ENCODE results near the gene CHRNA4.

GRCh38 chr20:63396300-63396699, 35.2 kb upstream of the CHRNA4 start:
- TF ChIP-seq POLR2AphosphoS5 (IDR thresholded peaks at IDR 0.05) (no peak), POLR2A (IDR thresholded peaks at IDR 0.05) (no peak), CTCF (IDR thresholded peaks at IDR 0.05) (no peak)
